Activated naive CD4-positive, alpha-beta T cell treated with anti-CD3 and anti-CD28 coated beads for 36 hours (primary cell): ENCODE measurements around the gene LCLAT1. TPM values are rescaled to one million over a fixed set of nuclear protein-coding genes. Genes with fewer than 3 reads are reported as not detected.

Experiments used
- CTCF ChIA-PET: fragments of 350-600 bp; sonication (Branson Sonifier 250); formaldehyde crosslinking; loops from one replicate; lab custom pipeline; 2021; ENCODE audit warnings: antibody characterized with exemption; lab: Charles Lee
- DNase-seq: peaks from one replicate; pipeline ENCODE4 v3.0.0-alpha.2; 2020
- H3K27ac Mint-ChIP-seq: one replicate; pipeline ENCODE4 v1.8.0; 2021; ENCODE audit warnings: mild to moderate bottlenecking, mixed read lengths
- H3K27me3 Mint-ChIP-seq: one replicate; pipeline ENCODE4 v1.8.0; 2021; ENCODE audit warnings: low read depth, mixed read lengths
- H3K36me3 Mint-ChIP-seq: one replicate; pipeline ENCODE4 v1.8.0; 2021; ENCODE audit warnings: low read depth, mixed read lengths
- H3K4me1 Mint-ChIP-seq: one replicate; pipeline ENCODE4 v1.8.0; 2021; ENCODE audit warnings: low read depth, mixed read lengths
- H3K4me3 Mint-ChIP-seq: one replicate; pipeline ENCODE4 v1.8.0; 2021; ENCODE audit warnings: mild to moderate bottlenecking, moderate library complexity, mixed read lengths
- H3K9me3 Mint-ChIP-seq: one replicate; pipeline ENCODE4 v1.8.0; 2021; ENCODE audit warnings: mixed read lengths
- intact Hi-C: fragments of 100-400 bp; cut with micrococcal nuclease; formaldehyde crosslinking; loops from one replicate; pipeline ENCODE4 v1.15.1; 2023
- total RNA-seq, 2 experiments: library from RNA; stranded (reverse); gene quantifications; one replicate each; pipeline ENCODE4 v1.2.3, GENCODE V29; 2021

Gene LCLAT1
- total RNA-seq, 2 experiments from 2014 or later: 18.8 to 22.8 TPM

DNA sequence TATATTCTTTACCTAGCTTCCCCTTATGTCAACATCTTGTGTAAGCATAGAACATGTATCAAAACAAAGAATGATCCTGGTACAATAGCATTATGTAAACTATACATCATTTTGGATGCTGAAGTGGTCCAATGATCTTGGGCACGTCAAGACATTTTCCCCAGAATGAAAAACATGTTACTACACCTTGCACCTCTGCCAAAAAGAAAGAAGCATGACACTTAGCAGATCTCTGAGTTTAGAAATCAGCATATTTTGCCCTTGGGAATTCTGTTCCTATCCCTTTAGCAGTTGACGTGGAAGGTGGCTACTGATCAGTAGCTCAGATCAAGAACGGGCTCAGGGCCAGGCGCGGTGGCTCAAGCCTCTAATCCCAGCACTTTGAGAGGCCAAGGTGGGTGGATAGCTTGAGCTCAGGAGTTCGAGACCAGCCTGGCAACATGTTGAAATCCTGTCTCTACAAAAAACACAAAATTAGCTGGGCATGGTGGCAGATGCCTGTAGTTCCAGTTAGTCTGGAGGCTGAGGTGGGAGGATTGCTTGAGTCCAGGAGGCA, 1.7 kb upstream of the LCLAT1 start:
- peaks cover 34% of the 10 kb centered on the region for H3K4me1 Mint-ChIP-seq
- no peak overlapping the region for H3K4me3 Mint-ChIP-seq
- CTCF ChIA-PET: interaction anchor here (1.5 kb wide), 1 partner anchor 280 kb away, joined by 4 read pairs; no protein-coding TSS in a partner anchor
- DNase-seq: no peak
- intact Hi-C loops: loop anchor here (10.0 kb wide), 1 partner anchor 879 kb away; no protein-coding TSS in a partner anchor
- no peaks in the 10 kb centered on the region for H3K27me3 Mint-ChIP-seq
- H3K9me3 Mint-ChIP-seq: no peaks in the 10 kb centered on the region
- no peaks in the 10 kb centered on the region for H3K36me3 Mint-ChIP-seq
- H3K27ac Mint-ChIP-seq: no peak overlapping the region

DNA sequence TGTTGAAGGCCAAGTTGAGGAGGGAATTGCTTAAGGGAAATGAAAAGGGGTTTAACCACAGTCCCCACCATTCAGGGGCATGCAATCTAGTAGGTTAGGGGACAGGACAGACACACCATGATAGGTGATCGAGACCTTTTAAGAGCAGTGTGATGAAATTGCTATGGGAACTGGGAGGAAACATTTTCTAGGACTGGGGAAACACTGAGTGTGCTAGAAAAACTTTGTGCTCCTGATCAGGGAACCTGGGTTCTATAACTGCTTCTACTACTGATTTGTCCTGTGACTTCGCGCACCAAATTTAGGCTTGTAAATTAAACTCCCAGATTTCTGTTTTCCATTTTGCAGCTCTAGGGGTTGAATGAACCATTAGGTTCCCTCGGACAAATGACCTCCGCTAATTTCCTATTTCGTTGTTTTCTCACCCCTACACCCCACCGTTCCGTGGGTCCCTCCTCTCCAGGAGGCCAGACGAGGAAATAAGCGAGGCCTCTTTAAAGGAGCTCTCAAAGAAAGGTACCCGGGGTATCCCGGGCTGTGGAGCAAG, 371 bp upstream of the LCLAT1 start:
- DNase-seq: no peak
- Mint-ChIP-seq H3K4me1 (peaks cover 38% of the 10 kb centered on the region), H3K27me3 (no peaks in the 10 kb centered on the region), H3K9me3 (no peaks in the 10 kb centered on the region), H3K27ac (peak overlapping the region; percentile 95), H3K36me3 (peaks cover 7% of the 10 kb centered on the region), H3K4me3 (peak overlapping the region; percentile 90)
- CTCF ChIA-PET: interaction anchor here (0.6 to 1.8 kb wide), 11 partner anchors 14 to 282 kb away, joined by 3 to 8 read pairs (median 4); no protein-coding TSS in a partner anchor
- intact Hi-C loops: loop anchor here (2.0 to 10.0 kb wide), 3 partner anchors 212 to 878 kb away; partner anchors contain the start of gene YPEL5

DNA sequence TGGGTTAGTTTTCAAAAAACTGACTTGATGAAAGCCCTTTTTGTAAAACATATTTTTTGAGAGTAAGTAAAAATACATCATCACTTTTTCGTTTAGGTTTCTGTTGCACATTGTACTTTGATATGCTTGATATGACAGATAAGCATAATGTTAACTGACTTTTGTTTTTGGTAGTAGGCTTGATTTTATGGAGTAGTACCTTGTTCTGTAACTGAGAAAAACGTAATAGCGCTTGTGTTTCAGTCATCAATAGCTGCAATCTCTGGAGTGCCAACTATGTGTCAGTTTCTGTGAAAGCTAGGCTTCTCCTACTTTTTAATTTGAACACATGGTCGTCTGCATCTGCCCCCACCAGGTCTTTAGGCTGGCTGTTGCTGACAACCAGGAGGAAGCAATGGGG, 1.3 kb downstream of the LCLAT1 start:
- Mint-ChIP-seq H3K27ac (peak overlapping the region; percentile 95), H3K27me3 (no peaks in the 10 kb centered on the region), H3K36me3 (peaks cover 7% of the 10 kb centered on the region), H3K4me3 (peak overlapping the region; percentile 90), H3K4me1 (peaks cover 41% of the 10 kb centered on the region), H3K9me3 (no peaks in the 10 kb centered on the region)
- CTCF ChIA-PET: interaction anchor here (0.7 to 1.8 kb wide), 3 partner anchors 26 to 380 kb away, joined by 3 to 8 read pairs (median 5); no protein-coding TSS in a partner anchor
- peak; percentile 35 for DNase-seq
- intact Hi-C loops: loop anchor here (1.0 to 10.0 kb wide), 8 partner anchors 9 to 876 kb away; no protein-coding TSS in a partner anchor

DNA sequence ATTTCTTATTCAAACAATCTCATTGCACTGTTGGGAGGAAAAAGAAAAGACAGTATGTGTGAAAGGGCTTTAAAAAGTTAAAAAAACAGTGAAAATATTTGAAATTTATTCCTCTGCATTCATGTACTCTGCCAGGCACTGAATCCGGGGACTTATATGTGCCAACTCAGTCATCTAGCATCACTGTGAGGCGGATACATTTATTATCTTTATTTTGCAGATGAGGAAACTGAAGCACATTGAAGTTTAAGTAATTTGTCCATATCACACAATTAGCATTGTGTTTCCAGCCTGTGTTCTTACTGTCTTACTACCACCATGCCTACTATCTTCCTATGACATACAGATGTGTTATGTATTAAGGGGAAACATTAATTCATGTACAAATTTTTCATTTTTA, 1.8 kb downstream of the LCLAT1 start:
- Mint-ChIP-seq H3K27ac (peak overlapping the region; percentile 95), H3K4me1 (peaks cover 46% of the 10 kb centered on the region), H3K36me3 (peaks cover 7% of the 10 kb centered on the region), H3K27me3 (no peaks in the 10 kb centered on the region), H3K4me3 (peak overlapping the region; percentile 90), H3K9me3 (no peaks in the 10 kb centered on the region)
- CTCF ChIA-PET: interaction anchor here (0.7 to 1.0 kb wide), 2 partner anchors 240 to 379 kb away, joined by 3 to 5 read pairs; no protein-coding TSS in a partner anchor
- intact Hi-C loops: loop anchor here (1.0 to 10.0 kb wide), 8 partner anchors 10 to 876 kb away; no protein-coding TSS in a partner anchor
- DNase-seq: no peak

DNA sequence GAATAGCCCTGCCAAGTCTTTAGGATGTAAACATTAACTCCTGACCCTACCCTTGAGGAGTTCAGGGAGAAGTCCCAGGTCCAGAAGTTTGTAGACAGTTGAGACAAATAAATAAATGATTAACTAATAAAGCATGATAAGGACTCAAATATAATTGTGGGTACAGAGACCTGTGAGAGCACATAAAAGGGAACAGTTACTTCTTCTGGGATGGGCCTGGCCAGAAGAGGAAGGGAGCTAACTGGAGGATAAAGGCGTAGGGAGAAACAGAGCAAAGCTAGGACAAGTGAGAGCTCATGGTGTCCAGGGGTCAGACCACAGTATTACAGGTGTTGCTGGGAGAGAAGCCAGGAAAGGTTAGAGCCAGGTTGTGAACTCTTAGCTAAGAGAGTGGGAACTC, 3.0 kb downstream of the LCLAT1 start:
- intact Hi-C loops: no loop called here
- H3K4me3 Mint-ChIP-seq: no peak overlapping the region
- peaks cover 46% of the 10 kb centered on the region for H3K4me1 Mint-ChIP-seq
- H3K27me3 Mint-ChIP-seq: no peaks in the 10 kb centered on the region
- no peaks in the 10 kb centered on the region for H3K9me3 Mint-ChIP-seq
- no peak overlapping the region for H3K27ac Mint-ChIP-seq
- H3K36me3 Mint-ChIP-seq: peaks cover 7% of the 10 kb centered on the region
- no peak for DNase-seq
- CTCF ChIA-PET: interaction anchor here (0.8 to 1.1 kb wide), 2 partner anchors 16 to 262 kb away, joined by 3 read pairs; no protein-coding TSS in a partner anchor

DNA sequence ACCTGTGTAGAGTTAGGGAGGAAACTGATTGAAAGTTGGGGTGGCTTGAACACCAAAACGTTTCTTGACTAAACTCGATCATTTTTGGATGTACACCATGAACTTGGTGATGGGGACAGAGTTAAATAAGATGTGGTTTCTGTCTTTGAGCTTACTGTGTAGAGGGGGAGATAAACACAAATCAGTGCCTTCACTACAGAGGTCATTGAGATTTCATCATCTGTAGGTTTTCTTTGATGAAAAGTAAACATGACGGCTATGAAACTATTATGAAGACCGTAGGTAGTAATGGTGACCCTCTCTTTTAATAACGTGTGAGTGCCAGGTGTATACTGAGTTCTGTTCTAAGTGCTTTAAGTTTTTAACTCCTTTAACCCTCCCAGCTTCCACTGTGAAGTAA, 6.5 kb downstream of the LCLAT1 start:
- Mint-ChIP-seq H3K27ac (no peak overlapping the region), H3K27me3 (no peaks in the 10 kb centered on the region), H3K4me1 (peaks cover 59% of the 10 kb centered on the region), H3K4me3 (no peak overlapping the region), H3K9me3 (no peaks in the 10 kb centered on the region), H3K36me3 (peaks cover 7% of the 10 kb centered on the region)
- intact Hi-C loops: no loop called here
- no peak for DNase-seq
- CTCF ChIA-PET: interaction anchor here (0.8 to 1.3 kb wide), 3 partner anchors 214 to 289 kb away, joined by 3 to 6 read pairs (median 3); no protein-coding TSS in a partner anchor

DNA sequence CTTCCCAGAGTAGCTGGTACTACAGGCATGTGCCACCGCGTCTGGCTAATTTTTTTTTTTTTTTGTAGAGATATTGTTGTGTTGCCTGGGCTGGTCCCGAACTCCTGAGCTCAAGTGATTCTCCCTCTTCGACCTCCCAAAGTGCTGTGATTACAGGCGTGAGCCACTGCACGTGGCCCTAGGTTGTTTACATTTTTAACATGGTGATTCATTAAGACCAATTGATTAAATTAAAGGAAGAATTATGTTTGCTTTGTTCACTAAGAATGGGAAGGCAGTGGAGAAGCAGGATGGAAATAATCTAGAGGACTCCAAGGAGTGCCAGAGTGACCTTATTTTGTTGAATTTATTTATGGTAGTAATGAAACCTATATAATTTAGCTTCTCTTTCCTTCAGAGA, 7.5 kb downstream of the LCLAT1 start:
- intact Hi-C loops: no loop called here
- Mint-ChIP-seq H3K27me3 (no peaks in the 10 kb centered on the region), H3K4me1 (peaks cover 60% of the 10 kb centered on the region), H3K36me3 (peaks cover 7% of the 10 kb centered on the region), H3K27ac (no peak overlapping the region), H3K9me3 (no peaks in the 10 kb centered on the region), H3K4me3 (no peak overlapping the region)
- CTCF ChIA-PET: interaction anchor here (0.9 to 1.0 kb wide), 2 partner anchors 246 to 290 kb away, joined by 3 to 4 read pairs; no protein-coding TSS in a partner anchor
- DNase-seq: no peak

DNA sequence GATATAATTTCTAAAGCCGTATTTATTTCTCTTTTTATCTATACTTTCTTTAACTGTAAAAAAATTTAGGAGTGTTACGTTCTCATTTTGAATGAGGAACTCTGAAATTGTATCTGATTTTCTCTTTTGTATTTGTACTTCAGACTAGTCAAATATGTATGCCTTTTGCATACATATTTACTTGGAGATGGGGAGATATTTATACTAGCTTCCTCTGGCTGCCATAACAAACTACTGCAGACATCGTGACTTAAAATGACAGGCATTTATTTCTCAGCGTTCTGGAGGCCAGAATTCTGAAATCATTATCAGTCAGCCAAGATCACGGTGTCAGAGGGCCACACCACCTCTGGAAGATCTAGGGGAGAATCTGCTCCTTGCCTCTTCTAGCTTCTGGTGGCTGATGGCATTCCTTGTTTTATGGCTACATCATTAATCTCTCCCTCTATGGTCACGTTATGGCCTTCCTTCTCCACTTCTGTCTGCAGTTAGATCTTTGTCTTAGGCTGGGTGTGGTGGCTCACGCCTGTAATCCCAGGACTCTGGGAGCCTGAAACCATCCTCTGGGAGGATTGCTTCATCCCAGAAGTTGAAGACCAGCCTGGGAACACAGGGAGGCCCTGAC, 8.2 kb downstream of the LCLAT1 start:
- Mint-ChIP-seq H3K27me3 (no peaks in the 10 kb centered on the region), H3K4me1 (peaks cover 60% of the 10 kb centered on the region), H3K4me3 (no peak overlapping the region), H3K9me3 (no peaks in the 10 kb centered on the region), H3K27ac (no peak overlapping the region), H3K36me3 (peaks cover 8% of the 10 kb centered on the region)
- DNase-seq: no peak
- CTCF ChIA-PET: no interaction called here
- intact Hi-C loops: no loop called here

DNA sequence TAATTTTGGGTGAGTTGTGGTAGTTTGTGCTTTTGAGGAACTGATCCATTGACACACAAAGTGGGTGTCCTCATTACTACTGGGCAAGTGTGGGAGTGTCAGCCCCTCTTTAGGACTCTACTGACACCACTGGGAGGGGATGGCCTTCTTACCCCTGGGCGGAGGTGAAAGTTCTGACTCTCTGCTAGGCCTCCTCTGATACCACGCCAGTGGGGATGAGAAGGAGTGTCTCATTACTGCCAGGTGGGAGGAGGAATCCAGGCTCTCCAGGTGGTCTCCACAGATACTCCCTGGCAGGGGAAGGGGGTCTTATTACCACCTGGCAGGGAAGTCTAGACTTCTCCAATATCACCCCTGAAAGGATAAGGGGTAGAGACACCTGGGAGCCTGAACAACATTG, 9.1 kb downstream of the LCLAT1 start:
- peaks cover 54% of the 10 kb centered on the region for H3K4me1 Mint-ChIP-seq
- intact Hi-C loops: no loop called here
- CTCF ChIA-PET: interaction anchor here (1.7 kb wide), 1 partner anchor 256 kb away, joined by 5 read pairs; no protein-coding TSS in a partner anchor
- H3K4me3 Mint-ChIP-seq: no peak overlapping the region
- no peaks in the 10 kb centered on the region for H3K27me3 Mint-ChIP-seq
- H3K36me3 Mint-ChIP-seq: peaks cover 6% of the 10 kb centered on the region
- no peak overlapping the region for H3K27ac Mint-ChIP-seq
- DNase-seq: no peak
- H3K9me3 Mint-ChIP-seq: no peaks in the 10 kb centered on the region

DNA sequence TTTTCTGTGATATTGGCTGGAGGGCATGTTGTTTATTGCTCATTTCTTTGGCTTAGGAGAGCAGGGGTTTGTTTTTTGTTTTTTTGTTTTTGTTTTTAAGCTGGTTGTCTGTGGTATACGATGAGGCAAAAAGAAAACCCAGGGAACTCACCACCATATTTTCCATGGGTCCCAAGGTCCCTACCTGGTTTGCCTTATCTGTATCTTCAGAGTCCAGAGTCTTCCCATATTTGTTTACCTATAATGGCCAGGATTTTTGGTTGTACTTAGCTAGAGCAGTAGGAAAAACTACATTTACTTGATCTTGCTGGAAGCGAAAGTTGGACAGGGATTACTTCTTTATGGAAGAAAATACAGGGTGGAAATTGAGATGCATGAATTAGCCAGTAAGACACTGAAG, 9.5 kb downstream of the LCLAT1 start:
- no peak overlapping the region for H3K4me3 Mint-ChIP-seq
- CTCF ChIA-PET: interaction anchor here (0.7 to 1.7 kb wide), 2 partner anchors 110 to 255 kb away, joined by 4 to 5 read pairs; no protein-coding TSS in a partner anchor
- H3K9me3 Mint-ChIP-seq: peaks cover 2% of the 10 kb centered on the region
- H3K27me3 Mint-ChIP-seq: no peaks in the 10 kb centered on the region
- intact Hi-C loops: no loop called here
- peaks cover 9% of the 10 kb centered on the region for H3K36me3 Mint-ChIP-seq
- peaks cover 51% of the 10 kb centered on the region for H3K4me1 Mint-ChIP-seq
- no peak overlapping the region for H3K27ac Mint-ChIP-seq
- no peak for DNase-seq

DNA sequence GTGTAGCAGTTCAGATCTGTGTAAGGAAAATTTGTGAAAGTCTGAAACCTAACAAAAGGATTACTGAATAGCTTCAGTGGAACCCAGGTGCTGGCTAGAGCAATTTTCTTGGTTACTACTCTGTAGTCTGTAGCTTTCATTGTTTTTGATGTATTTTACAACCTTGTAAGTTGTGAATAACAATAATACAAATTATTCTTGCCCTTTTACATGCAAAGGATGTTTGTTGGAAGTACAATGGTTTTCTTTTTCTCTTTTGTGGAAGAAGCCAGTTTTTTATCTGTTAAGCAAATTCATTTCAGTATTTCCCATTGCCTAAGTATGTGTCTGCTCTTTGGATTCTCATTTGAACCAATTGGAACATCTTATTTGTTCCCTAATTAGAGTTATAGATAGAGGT, 10.2 kb downstream of the LCLAT1 start:
- Mint-ChIP-seq H3K4me1 (peaks cover 52% of the 10 kb centered on the region), H3K36me3 (peaks cover 9% of the 10 kb centered on the region), H3K4me3 (no peak overlapping the region), H3K9me3 (peaks cover 2% of the 10 kb centered on the region), H3K27me3 (no peaks in the 10 kb centered on the region), H3K27ac (no peak overlapping the region)
- intact Hi-C loops: no loop called here
- no peak for DNase-seq
- CTCF ChIA-PET: interaction anchor here (0.7 to 1.7 kb wide), 2 partner anchors 111 to 254 kb away, joined by 4 to 5 read pairs; no protein-coding TSS in a partner anchor

DNA sequence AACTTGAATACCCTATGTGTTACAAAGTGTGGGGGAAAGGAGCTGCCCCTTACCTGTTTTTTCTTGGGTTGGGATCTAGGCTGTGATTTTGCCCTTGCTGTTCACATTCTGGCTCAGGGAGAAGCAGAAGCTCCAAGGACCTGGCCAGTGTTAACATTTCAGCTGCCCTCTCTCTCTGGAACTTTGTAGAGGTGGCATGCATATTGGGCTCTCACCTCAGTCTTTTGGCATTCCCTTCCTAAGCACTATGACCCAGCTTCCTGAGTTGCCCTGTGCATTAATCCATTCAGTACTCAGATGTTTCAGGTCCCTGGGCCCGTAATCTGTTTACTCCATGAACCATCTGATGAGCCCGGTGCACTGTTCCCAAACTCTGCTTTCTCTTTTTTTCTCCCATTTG, 12.1 kb downstream of the LCLAT1 start:
- Mint-ChIP-seq H3K4me1 (peaks cover 55% of the 10 kb centered on the region), H3K36me3 (peaks cover 9% of the 10 kb centered on the region), H3K9me3 (peaks cover 2% of the 10 kb centered on the region), H3K4me3 (no peak overlapping the region), H3K27ac (no peak overlapping the region), H3K27me3 (no peaks in the 10 kb centered on the region)
- CTCF ChIA-PET: no interaction called here
- intact Hi-C loops: no loop called here
- no peak for DNase-seq
